ENCODE measurements around the gene GPR142.

- TF ChIP-seq CTCF (tag by site-specific recombination; IDR thresholded peaks at IDR 0.05) (no peak), SETDB1 (IDR thresholded peaks at IDR 0.05; ENCODE audit: insufficient read length, low read length) (no peak), ZNF391 (tag by site-specific recombination; IDR thresholded peaks at IDR 0.05; ENCODE audit: borderline replicate concordance, low read depth) (no peak), ZNF585B (tag by site-specific recombination; IDR thresholded peaks at IDR 0.05) (no peak), YY2 (tag by site-specific recombination; IDR thresholded peaks at IDR 0.05) (no peak), ZFP37 (tag by site-specific recombination; IDR thresholded peaks at IDR 0.05) (no peak), ZNF274 (IDR thresholded peaks at IDR 0.05; ENCODE audit: low read length) (no peak), ZNF274 (tag by site-specific recombination; IDR thresholded peaks at IDR 0.05; ENCODE audit: borderline replicate concordance) (no peak), ZNF138 (tag by site-specific recombination; IDR thresholded peaks at IDR 0.05; ENCODE audit: borderline replicate concordance) (no peak), ZNF561 (tag by site-specific recombination; IDR thresholded peaks at IDR 0.05; ENCODE audit: borderline replicate concordance) (no peak), ZNF560 (tag by site-specific recombination; IDR thresholded peaks at IDR 0.05; ENCODE audit: borderline replicate concordance) (no peak), OSR2 (tag by site-specific recombination; IDR thresholded peaks at IDR 0.05) (no peak), ZNF248 (tag by site-specific recombination; IDR thresholded peaks at IDR 0.05) (no peak), ZNF639 (tag by site-specific recombination; IDR thresholded peaks at IDR 0.05) (no peak)
- TF ChIP-seq, protein P1, sequence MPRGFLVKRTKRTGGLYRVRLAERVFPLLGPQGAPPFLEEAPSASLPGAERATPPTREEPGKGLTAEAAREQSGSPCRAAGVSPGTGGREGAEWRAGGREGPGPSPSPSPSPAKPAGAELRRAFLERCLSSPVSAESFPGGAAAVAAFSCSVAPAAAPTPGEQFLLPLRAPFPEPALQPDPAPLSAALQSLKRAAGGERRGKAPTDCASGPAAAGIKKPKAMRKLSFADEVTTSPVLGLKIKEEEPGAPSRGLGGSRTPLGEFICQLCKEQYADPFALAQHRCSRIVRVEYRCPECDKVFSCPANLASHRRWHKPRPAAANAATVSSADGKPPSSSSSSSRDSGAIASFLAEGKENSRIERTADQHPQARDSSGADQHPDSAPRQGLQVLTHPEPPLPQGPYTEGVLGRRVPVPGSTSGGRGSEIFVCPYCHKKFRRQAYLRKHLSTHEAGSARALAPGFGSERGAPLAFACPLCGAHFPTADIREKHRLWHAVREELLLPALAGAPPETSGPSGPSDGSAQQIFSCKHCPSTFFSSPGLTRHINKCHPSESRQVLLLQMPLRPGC (tag by site-specific recombination; IDR thresholded peaks at IDR 0.05): no peak
Measured at GRCh38 chr17:74393346-74393942, 26.1 kb downstream of the GPR142 start.
